Omental fat pad (tissue), 4 donors: ENCODE results near the gene ANKRD37. TPM values are rescaled to one million over a fixed set of nuclear protein-coding genes. Genes with fewer than 3 reads are reported as not detected.

Experiments
- ATAC-seq: fragments of 150-250 bp; one replicate; pipeline ENCODE4 v1.9.1; 2016; ENCODE audit warnings: mild to moderate bottlenecking, moderate library complexity; ENCODE audit not compliant: low FRiP score
- DNase-seq: peaks from one replicate; pipeline ENCODE4 v3.0.0-alpha.2; 2019; ENCODE audit warnings: low spot score
- total RNA-seq, 4 donors: library from RNA; depleted of rRNA; stranded (reverse); fragments of >200 nt; gene quantifications; one replicate each; pipeline ENCODE4 v1.1.0, GENCODE V29; 2016
- TF ChIP-seq, protein P1 (sequence below), 3 donors: fragments of 450-650 bp; IDR thresholded peaks; one replicate each; pipeline ENCODE4 v1.5.1; 2016 to 2017; ENCODE audit warnings: antibody characterized with exemption in 3 of 3, mild to moderate bottlenecking in 3 of 3, moderate library complexity in 2 of 3

Gene ANKRD37
- total RNA-seq, 4 donors from 2014 or later: 6.2 to 46.4 (median 11.1) TPM

DNA sequence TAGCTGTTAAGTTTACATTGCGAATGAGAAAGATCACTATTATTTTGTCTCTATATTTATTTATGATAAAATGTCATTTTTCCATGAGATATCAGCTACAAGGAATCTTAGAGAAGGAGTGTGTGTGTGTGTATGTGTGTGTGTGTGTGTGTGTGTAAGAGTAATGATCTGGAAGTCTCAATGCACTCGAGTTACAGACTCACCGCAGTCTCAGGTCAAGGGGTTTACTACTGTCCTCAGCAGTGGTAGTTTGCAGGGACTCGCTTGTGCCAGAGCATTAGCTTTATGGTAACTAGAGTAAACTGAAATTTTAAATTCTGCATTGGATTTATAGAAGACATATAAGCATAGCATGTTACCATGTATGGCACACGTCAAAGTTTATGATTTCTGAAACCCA lies 31.8 kb upstream of the ANKRD37 start:
- TF ChIP-seq, protein P1, sequence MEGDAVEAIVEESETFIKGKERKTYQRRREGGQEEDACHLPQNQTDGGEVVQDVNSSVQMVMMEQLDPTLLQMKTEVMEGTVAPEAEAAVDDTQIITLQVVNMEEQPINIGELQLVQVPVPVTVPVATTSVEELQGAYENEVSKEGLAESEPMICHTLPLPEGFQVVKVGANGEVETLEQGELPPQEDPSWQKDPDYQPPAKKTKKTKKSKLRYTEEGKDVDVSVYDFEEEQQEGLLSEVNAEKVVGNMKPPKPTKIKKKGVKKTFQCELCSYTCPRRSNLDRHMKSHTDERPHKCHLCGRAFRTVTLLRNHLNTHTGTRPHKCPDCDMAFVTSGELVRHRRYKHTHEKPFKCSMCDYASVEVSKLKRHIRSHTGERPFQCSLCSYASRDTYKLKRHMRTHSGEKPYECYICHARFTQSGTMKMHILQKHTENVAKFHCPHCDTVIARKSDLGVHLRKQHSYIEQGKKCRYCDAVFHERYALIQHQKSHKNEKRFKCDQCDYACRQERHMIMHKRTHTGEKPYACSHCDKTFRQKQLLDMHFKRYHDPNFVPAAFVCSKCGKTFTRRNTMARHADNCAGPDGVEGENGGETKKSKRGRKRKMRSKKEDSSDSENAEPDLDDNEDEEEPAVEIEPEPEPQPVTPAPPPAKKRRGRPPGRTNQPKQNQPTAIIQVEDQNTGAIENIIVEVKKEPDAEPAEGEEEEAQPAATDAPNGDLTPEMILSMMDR (IDR thresholded peaks at IDR 0.05): no peak
- DNase-seq: no peak
- ATAC-seq: no peak

DNA sequence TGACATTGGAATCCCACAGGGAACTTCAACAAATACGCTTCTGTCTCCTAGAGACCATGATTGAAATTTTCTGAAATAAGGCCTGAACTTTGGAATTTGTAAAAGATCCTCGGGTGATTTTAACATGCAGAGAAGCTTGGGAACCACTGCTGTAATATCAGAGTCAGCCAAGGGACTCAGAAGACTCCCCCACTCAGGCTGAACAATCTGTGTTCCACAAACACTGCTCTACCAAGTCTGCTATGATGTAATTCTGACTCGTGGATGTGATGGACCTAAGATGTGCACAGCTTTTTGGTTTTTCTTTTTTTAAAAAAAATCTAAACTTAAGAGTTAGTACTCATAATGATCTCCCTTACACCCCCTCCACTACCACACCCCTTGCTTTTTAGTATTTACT lies 26.9 kb upstream of the ANKRD37 start:
- DNase-seq (no peak), ATAC-seq (no peak)
- TF ChIP-seq, protein P1 (IDR thresholded peaks at IDR 0.05): no peak

DNA sequence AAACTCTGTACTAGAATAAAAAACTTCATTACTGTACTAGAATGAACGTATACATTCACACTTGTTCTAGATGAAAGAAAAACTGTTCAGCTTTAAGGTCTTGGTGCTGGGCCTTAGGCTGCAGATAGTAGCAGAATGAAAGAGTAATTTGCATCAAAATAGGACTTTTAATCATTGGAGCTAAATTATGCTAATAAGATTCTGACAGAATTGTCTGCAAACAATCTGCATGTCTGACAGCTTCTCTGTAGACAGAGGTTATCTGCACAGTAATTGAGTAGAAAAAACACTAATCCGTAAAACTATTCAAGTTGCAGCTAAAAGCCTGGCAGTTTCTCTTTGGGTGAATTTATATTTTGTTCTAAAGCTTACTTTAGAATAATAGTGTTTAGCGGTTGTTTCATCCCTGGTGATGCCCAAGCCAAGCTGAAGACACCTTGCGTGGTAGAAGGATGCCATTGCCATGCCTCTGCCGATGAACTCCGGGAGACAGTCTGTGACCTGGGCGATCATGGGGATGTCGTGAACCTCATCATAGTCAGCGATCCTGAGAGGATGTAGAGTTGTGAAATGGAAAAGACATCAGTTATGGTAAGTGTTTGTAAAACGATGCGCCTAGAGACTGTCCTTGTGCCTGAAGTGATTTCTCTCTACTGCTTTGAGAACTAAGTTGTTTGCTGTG lies 26.2 kb upstream of the ANKRD37 start:
- TF ChIP-seq, protein P1 (IDR thresholded peaks at IDR 0.05): no peak
- DNase-seq: no peak
- ATAC-seq: no peak

DNA sequence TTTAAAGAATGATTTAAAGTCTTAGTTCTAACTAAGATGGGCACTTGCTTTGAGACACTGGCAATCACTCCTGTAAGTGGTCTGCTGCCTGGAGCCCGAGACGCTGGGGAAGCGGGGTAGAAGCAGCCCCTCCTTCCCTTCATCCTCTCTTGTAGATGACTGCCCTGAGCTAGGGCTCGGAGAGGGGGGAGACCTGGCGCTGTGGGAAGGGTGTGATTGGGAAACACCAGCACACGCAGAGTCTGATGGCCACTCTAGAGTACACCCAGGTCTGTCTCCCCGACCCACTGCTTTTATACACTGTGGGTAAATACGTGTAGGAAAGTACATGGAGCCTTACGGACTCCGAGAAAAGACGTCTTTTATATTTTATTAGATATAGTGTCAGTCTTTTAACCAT lies 24.9 kb upstream of the ANKRD37 start:
- TF ChIP-seq, protein P1 (IDR thresholded peaks at IDR 0.05): no peak
- no peak for ATAC-seq
- no peak for DNase-seq

DNA sequence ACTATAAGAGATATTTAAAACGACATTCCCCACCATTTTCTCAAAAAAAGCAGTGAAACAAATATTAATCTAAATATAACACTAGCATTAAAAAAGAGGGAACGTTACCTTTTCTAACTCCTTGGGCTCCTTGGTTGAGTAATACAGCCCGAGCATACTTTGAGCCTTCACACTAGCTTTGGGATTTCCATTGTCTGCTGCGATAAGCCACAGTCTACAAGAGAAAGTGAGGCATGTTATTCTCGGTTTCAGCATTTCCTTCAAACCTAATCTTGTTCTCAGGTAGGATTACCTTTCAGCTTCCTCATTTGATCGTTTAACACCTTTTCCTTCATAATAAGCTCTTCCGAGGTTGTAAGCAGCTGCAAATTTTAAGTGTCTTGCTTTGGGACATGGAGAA lies 22.6 kb upstream of the ANKRD37 start:
- DNase-seq: no peak
- ATAC-seq: no peak
- TF ChIP-seq, protein P1 (IDR thresholded peaks at IDR 0.05): no peak

DNA sequence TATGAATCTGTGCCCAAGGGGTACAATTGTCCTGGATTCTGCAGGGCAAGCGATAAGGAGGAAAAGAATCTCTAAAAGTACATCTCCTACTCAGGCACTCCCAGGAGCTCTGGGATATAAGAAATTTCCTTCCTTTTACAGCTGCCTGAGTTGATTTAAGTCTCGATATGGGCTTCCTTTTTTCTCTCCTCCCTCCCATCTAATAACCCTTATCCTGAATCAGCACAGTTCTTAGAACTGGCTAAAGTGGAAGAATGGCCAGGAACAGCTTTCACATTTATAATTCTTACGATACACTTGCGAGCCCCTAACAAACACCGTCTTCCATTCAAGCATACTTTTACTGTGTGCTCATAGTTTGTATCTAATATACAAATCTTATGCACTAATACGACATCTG lies 22.1 kb upstream of the ANKRD37 start:
- DNase-seq (no peak), ATAC-seq (no peak)
- TF ChIP-seq, protein P1 (IDR thresholded peaks at IDR 0.05): no peak

DNA sequence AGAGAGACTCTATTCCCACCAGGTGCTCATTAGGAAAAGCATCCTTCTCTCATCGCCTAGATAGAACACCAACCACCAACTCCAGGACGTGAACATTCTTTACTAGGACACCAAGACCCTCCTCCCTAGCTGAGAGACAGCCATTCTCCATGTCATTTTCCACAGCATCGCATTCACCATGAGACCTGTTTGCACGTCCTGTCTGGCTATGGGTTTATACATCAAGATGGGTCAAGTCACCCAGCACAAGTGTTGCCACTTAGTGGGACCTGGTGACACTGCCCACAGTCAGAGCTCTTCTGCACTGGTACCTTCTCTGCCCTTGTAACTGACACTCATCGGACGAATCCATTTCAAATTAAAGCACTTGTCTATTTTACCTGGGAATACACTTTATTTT lies 18.4 kb upstream of the ANKRD37 start:
- TF ChIP-seq, protein P1 (IDR thresholded peaks at IDR 0.05): no peak
- ATAC-seq (no peak), DNase-seq (no peak)
